ENCODE results near the gene ARIH2.

The ARIH2 gene

GRCh38 chr3:49023775-49024174, 105.1 kb downstream of the ARIH2 start:
- POLR2A ChIA-PET, result interaction anchor here (0.6 to 1.1 kb wide), 2 partner anchors 13 to 16 kb away, joined by 3 read pairs; partner anchors contain the start of gene WDR6
- DNase-seq (ENCODE audit: low read depth, low spot score), result no peak
- CTCF ChIA-PET, result interaction anchor here (0.7 to 9.8 kb wide), 8 partner anchors 8 to 70 kb away, joined by 3 to 95 read pairs (median 22); partner anchors contain the start of genes QRICH1 and WDR6
- H3K4me3 ChIP-seq (ENCODE audit: low read depth, low read length), result no peak overlapping the region
- TF ChIP-seq CTCF (IDR thresholded peaks at IDR 0.05; ENCODE audit: insufficient read depth, low read length, missing control alignments), result no peak

- ChIA-PET CTCF (interaction anchor here (0.7 to 8.0 kb wide), 2 partner anchors 11 to 35 kb away, joined by 3 to 59 read pairs; no protein-coding TSS in a partner anchor), POLR2A (interaction anchor here (1.1 kb wide), 1 partner anchor 17 kb away, joined by 3 read pairs; the partner anchor contains the start of gene WDR6)
- DNase-seq (ENCODE audit: low read depth, low spot score), result no peak
- no peak for TF ChIP-seq CTCF (IDR thresholded peaks at IDR 0.05; ENCODE audit: insufficient read depth, low read length, missing control alignments)
- H3K4me3 ChIP-seq (ENCODE audit: low read depth, low read length), result no peak overlapping the region
Measured at GRCh38 chr3:49024449-49024848, 105.8 kb downstream of the ARIH2 start.

GRCh38 chr3:49025005-49025792, 106.6 kb downstream of the ARIH2 start:
- H3K4me3 ChIP-seq (ENCODE audit: low read depth, low read length), result no peak overlapping the region
- ChIA-PET POLR2A (interaction anchor here (3.1 kb wide), 1 partner anchor 18 kb away, joined by 19 read pairs; the partner anchor contains the start of gene WDR6), CTCF (interaction anchor here (0.8 to 8.0 kb wide), 2 partner anchors 12 to 36 kb away, joined by 3 to 59 read pairs; no protein-coding TSS in a partner anchor)
- DNase-seq (ENCODE audit: low read depth, low spot score), result no peak
- no peak for TF ChIP-seq CTCF (IDR thresholded peaks at IDR 0.05; ENCODE audit: insufficient read depth, low read length, missing control alignments)

- no peak overlapping the region for H3K4me3 ChIP-seq (ENCODE audit: low read depth, low read length)
- ChIA-PET CTCF (interaction anchor here (0.6 to 8.0 kb wide), 6 partner anchors 13 to 81 kb away, joined by 3 to 59 read pairs (median 4); partner anchors contain the start of genes P4HTM and WDR6), POLR2A (interaction anchor here (0.6 to 3.1 kb wide), 3 partner anchors 19 to 68 kb away, joined by 3 to 19 read pairs (median 3); partner anchors contain the start of genes QRICH1 and WDR6)
- no peak for TF ChIP-seq CTCF (IDR thresholded peaks at IDR 0.05; ENCODE audit: insufficient read depth, low read length, missing control alignments)
- DNase-seq (ENCODE audit: low read depth, low spot score), result no peak
Measured at GRCh38 chr3:49025793-49026520, 107.3 kb downstream of the ARIH2 start.

- no peak for TF ChIP-seq CTCF (IDR thresholded peaks at IDR 0.05; ENCODE audit: insufficient read depth, low read length, missing control alignments)
- H3K4me3 ChIP-seq (ENCODE audit: low read depth, low read length), result no peak overlapping the region
- CTCF ChIA-PET, result interaction anchor here (0.6 to 8.0 kb wide), 5 partner anchors 13 to 81 kb away, joined by 3 to 59 read pairs (median 4); partner anchors contain the start of genes P4HTM and WDR6
- DNase-seq (ENCODE audit: low read depth, low spot score), result no peak
- POLR2A ChIA-PET, result interaction anchor here (0.6 to 3.1 kb wide), 4 partner anchors 19 to 67 kb away, joined by 3 to 19 read pairs (median 3); partner anchors contain the start of genes QRICH1 and WDR6
Measured at GRCh38 chr3:49026536-49026935, 107.9 kb downstream of the ARIH2 start.

All from AG04449 (cell line).